Activated CD8-positive, alpha-beta memory T cell treated with anti-CD3 and anti-CD28 coated beads, Interleukin-2, amount 50 U/mL, for 1 hour (primary cell): ENCODE results near the gene LTB4R.
"Not testable (repeated sequence)": the region's sequence is repeated elsewhere in the genome, so short reads cannot be mapped to it uniquely, and the experiment has no call there.

Experiments
- DNase-seq: peaks from one replicate; pipeline ENCODE4 v3.0.0-alpha.2; 2020; ENCODE audit errors: extremely low read depth

Gene LTB4R

DNA sequence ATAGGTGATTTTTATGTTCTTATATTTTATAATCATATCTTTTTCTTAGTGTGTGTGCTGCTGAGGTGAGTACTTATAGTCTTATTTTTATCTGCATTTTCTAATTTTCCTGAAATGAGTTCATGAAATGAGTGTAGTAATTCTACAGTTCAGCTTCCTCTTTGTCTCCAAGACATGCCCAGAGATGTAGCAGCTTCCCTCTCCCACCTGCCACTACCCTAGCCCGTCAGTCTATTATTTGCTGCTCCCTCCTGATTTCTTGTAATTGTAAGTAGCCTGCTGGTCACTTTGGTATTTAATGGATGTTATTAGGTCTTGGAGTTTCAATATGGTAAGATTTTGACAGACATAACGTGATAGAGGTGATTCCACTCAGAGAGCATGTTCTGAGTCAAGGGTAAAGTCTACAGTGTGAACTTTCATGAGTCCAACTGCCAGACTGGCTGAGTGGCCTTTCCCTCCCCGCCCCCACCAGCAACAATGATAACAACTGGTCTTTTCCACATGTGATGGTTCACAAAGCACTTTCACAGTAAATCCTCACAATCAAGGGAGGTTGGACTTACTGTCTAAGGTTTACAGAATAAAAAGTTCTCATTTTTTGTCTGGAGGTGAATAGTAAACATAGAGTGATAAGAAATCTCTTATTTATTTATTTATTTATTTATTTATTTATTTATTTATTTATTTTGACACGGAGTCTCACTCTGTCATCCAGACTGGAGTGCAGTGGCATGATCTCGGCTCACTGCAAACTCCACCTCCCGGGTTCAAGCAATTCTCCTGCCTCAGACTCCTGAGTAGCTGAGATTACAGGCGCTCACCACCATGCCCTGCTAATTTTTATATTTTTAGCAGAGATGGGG, 32.7 kb downstream of the LTB4R start:
- DNase-seq: no peak

DNA sequence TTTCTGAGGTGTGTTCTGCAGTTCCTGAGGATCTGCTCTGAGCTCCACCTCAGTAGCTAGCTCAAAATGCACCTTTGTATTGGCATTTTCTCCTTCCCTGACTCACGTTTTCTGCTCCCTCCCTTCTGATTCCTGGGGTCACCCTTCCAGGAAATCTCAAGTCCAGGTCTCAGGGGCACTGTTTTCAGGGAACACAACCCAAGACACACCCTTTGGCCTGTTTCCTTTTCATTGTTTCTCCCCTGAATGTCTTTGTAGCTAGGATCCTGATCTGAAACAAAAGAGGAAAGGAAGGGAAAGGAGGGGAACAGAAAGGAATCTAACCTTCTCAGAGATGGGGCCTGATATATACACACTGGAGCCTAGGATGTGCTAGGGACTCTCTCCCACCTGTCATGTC, 35.8 kb downstream of the LTB4R start:
- no peak for DNase-seq

DNA sequence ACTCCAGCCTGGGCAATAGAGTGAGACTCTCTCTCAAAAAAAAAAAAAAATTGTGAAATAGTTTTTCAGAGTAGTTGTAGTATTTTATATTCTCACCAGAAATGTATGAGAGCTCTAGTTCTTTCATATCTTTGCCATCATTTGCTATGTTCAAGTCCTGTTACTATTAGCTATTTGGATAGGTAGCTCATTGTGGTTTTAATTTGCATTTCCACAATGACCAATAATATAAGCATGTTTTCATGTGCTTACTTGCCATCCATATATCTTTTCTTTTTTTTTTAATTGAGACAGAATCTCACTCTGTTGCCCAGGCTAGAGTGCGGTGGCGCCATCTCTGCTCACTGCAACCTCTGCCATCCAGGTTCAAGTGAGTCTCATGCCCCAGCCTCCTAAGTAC, 36.9 kb downstream of the LTB4R start:
- DNase-seq: no peak

DNA sequence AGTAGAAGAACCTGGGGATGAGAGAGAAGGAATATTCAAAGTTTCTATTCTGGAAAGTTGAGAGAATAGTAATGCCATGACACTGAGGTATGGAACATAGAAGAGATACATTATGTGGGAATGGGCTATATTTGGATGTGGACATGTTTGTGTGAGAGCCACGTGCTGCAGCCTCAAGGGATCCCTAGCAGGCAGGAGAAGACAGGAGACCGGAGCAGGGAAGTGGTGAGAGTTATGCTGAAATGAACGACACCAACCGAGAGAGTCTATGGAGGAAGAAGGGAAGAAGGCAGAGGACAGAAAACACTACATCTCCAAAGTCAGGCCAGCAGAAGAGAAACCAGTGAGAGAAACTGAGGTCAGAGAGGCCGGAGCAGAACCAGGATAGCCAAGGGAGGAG, 38.4 kb downstream of the LTB4R start:
- no peak for DNase-seq

DNA sequence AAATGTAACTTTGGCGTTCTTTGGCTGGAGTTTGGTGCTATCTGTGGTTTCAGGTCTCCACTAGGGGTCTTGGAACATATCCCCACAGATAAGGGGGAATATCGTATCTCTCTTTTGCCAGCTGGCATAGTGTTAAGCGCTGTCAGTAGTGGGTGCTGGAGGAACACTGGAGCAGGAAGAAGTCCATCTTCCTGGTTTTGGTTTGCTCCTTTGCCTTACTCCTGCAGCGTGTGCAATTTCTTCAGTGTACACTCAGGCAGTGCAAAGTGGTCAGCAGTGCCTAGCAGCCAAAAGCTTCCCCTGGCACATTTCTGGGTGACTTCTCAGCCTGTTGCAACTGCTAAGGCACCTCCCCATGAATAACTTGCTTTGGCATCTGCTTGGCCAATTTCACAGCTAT, 40.2 kb downstream of the LTB4R start:
- no peak for DNase-seq

DNA sequence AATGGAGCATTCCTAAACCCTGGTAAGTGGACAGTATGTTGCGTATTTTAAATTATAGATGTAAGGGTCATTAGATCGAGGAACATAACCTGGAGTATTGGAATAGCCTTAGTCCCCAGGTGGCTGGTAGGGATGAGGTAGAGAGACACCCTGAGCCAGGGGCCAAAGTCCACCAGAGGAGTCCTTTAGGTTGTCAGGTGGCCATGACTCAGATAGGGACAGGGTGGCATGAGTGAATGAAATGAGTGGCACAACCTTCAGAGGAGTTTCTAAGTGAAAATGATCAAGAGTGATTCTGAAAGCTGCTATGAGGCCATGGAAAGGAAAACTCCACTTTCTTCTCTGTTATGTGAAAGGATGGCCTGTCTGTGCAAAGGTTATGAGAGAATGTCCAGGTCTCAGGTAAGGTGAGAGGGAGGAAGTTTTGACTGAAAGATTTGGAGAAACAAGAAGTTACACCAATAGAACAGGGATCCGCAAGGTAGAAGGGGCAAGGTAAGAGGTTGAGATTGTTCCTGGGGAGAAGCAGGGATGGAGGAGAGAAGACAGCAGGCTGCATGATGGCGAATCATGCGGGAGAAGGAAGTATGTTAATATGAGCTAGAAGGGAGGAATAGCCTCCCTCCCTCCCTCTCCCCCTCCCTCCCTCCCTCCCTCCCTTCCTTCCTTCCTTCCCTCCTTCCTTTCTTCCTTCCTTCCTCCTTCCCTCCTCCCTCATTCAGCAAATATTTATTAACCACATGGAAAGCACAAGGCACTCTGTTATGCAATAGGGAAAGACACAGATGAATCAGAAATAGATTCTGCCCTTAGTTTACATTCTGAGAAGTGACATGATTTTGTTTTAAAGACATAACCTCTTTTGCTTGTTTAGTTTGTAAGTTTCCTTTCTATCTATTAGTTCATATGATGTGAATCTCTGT, 42.5 kb downstream of the LTB4R start:
- no peak for DNase-seq

DNA sequence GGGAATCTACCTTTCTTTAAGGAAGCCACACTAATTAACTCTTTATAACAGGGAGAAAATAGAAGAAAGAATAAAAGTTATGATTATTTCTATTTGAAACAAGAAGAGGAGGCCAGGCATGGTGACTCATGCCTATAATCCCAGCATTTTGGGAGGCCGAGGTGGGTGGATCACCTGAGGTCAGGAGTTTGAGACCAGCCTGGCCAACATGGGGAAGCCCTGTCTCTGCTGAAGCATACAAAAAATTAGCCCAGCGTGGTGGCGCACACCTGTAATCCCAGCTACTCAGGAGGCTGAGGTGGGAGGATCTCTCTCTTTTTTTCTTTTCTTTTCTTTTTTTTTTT, 43.2 kb downstream of the LTB4R start:
- not testable (repeated sequence) for DNase-seq

DNA sequence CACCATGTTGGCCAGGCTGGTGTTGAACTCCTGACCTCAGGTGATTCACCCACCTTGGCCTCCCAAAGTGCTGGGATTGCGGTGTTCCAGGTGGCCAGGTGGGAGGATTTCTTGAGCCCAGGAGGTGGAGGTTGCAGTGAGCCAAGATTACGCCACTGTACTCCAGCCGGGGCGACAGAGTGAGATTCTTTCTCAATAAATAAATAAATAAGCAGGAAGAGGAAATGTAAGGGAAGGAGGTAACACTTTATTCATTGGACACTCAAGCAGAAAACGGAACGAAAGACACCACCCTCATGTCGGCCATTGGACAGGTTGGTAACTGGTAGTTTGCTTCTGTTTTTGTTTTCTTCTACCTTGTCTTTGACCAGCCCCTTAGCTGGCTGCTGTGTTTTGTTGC, 43.7 kb downstream of the LTB4R start:
- no peak for DNase-seq

DNA sequence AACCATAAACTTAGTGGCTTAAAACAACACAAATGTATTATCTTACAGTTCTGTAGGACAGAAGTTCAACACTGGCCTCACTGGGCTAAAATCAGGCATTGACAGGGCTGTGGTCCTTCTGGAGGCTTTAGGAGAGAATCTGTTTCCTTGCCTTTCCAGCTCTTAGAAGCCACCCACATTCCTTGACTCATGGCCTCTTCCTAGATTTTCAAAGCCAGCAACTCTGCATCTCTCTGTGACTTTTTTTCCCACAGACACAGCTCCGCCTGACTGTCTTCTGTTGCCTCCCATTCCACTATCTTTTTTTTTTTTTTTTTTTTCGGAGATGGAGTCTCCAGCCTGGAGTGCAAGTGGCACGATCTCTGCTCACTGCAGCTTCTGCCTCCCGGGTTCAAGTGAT, 44.9 kb downstream of the LTB4R start:
- no peak for DNase-seq

DNA sequence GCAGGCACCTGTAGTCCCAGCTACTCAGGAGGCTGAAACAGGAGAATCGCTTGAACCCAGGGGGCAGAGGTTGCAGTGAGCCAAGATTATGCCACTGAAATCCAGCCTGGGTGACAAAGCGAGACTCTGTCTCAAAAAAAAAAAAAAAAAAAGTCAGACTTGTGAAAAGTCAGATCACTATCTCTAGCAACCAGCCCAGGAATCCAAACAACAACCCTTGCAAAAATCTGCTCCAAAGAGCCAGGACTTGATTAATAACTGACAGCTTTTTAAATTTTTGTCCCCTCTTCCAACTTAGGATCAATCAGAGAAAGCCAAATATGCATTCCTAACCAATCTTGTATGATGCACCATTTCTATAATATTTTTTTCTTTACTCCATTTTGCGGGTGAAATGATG, 49.0 kb downstream of the LTB4R start:
- no peak for DNase-seq

DNA sequence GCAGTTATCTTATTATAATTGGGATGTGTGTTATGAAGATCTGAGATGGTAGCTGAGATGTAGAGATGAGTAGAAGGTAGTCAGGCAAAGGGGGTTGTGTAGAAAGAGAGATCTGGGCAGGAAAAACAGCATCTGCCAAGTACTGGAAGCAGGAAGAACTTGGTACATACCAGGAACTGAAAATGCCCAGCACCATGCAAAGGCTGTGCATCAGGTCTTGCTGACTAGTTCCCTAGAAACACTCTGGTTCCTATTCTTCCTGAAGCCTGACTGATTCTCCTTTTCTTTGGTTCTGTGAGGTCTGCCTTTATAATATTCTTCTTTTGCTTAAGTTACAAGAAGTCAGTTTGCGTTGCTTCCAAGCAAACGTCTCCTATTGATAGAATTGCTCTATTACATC, 50.0 kb downstream of the LTB4R start:
- no peak for DNase-seq

DNA sequence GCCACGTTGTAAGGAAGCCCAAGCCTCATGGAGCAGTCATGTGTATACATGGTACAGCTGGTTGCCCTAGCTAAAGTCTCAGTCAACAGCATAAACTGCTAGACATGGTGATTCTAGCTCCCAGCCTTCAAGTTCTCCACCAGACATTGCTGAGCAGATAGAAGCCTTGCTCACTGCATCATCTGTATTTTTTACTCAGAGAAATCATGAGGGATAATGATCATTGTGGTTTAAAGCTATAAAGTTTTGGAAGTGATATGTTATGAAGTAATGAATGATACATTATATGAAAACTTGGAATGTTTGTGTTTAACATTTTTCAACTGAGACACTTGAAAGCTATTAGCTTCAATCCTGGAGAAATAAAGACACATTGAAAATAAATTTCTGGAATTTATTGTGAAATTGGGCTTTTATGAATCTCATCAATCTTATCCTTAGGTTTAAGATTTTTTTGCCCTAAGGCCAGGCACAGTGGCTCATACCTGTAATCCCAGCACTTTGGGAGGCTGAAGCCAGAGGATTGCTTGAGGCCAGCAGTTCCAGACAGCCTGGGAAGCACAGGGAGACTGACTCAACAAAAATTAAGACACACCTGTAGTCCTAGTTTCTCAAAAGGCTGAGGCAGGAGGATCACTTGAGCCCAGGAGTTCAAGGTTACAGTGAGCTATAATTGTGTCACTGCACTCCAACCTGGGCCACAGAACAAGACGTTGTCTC, 51.1 kb downstream of the LTB4R start:
- no peak for DNase-seq

DNA sequence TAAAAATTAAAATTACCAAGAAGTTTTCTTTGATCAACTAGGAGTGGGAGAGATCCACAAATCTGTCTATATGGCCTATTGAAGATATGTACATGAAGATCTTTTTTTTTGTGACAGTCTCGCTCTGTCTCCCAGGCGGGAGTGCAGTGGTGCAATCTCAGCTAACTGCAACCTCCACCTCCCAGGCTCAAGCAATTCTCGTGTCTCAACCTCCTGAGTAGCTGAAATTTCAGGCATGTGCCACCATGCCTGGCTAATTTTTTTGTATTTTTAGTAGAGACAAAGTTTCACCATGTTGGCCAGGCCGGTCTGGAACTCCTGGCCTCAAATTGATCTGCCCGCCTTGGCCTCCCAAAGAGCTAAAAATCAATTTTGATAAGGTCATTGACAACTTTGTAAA, 52.1 kb downstream of the LTB4R start:
- DNase-seq: no peak

DNA sequence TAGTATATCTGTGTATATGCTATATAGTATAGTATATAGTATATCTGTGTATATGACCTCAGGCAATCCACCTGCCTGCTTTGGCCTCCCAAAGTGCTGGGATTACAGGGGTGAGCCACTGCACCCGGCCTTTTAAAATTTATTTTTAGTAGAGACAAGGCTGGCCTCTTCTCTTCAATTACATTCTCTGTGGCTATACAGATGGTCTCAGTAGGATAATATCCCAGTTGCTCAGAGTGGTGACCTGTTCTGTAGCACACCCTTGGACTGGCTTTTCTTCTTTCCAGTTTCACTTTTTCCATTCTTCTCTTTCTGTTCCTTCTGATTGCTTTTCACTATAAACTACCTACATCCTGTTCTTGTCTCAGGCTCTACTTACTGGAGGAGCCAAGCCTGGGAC, 53.5 kb downstream of the LTB4R start:
- no peak for DNase-seq

DNA sequence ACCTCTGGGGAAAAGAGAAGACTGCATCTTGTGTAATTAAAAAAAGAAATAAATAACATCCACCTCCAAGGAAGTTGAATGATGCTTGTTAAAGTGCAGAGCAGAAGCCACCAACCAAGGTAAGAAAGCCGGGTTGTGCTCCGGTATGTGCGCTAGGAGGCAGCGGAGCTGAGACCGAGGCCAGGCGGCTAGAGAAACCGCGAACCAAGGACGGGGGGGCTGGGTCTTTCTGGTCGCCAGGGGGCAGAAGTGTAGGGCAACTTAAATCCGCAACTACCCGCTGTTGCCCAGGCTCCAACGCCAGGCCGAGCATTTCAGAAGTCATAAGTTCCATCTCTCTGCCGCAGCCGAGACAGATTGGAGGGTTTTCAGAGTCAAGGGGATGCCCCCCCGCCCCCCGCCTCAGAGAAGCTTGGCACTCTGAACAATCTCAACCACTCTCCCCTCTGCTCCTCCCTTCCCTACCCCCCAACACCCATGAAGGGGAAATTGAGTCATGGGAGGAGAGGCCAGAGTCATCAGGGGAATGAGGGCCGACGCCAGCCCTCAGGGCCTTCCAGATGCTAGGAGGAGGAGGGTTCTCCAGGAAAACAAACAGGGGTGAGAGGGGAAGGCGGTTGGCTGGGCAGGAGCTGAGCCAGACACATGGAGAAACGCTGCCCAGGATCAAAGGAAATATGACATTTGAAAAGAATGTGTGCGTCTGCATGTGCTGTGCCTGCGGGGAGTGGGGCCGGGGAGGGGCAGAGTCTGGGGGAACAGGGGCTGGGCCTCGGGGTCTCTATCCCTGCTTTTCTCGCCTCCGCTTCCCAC, 54.5 kb downstream of the LTB4R start:
- no peak for DNase-seq

DNA sequence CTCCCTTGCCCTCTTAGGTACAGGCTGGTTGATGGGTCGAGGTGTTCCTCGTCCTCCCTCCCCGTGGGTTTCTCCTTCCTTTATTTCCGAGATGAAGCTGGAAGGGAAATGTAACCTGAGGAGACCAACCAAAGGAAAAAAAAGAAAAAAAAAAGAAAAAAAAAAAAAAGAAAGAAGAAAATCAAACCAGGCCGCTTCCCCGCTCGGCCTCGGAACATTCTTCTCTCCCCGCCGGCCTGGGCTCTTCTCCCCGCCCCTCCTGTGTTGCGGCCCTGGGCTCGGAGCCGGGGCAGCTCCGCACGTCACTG, 55.1 kb downstream of the LTB4R start:
- DNase-seq: no peak

DNA sequence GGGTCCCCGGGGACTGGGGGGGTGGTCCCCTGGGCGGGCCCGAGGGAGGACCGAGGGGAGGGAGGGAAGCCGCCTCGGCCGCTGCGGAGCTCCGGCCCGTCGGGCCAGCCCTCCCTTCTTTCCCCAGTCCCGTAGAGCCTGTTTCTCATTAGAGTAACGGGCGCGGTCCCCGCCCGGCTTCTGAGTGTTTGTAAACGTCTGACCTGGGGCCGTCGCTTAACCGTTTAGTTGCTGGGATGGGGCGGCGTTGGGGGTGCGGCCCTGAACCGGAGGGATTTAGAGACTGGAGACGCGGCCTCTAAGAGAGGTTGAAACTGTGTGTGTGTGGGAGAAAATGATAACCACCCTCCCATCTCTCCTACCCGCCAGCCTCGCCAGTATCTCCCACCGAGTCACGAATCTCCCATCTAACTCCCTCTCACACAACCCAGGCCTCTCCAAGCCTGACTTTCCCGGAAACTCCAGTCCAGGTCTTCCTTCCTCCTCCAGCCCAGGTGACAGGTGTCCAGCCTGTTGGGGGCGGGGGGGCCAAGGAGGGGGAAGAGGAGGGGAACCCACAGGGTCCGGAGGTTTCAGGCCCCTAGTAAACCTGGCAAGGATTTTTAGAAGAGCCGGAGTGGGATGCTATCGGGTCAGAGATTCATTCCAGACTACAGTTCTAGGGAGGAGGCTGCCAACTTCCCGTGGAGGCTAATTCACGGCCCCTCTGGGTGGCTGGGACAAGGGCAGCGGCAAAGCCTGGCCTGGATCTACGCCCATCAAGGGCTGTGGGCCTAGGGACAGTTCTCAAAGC, 55.6 kb downstream of the LTB4R start:
- no peak for DNase-seq
